Measurements from ENCODE around the gene ME3.
"Not testable (repeated sequence)": the region's sequence is repeated elsewhere in the genome, so short reads cannot be mapped to it uniquely, and the experiment has no call there.

Gene ME3

DNA sequence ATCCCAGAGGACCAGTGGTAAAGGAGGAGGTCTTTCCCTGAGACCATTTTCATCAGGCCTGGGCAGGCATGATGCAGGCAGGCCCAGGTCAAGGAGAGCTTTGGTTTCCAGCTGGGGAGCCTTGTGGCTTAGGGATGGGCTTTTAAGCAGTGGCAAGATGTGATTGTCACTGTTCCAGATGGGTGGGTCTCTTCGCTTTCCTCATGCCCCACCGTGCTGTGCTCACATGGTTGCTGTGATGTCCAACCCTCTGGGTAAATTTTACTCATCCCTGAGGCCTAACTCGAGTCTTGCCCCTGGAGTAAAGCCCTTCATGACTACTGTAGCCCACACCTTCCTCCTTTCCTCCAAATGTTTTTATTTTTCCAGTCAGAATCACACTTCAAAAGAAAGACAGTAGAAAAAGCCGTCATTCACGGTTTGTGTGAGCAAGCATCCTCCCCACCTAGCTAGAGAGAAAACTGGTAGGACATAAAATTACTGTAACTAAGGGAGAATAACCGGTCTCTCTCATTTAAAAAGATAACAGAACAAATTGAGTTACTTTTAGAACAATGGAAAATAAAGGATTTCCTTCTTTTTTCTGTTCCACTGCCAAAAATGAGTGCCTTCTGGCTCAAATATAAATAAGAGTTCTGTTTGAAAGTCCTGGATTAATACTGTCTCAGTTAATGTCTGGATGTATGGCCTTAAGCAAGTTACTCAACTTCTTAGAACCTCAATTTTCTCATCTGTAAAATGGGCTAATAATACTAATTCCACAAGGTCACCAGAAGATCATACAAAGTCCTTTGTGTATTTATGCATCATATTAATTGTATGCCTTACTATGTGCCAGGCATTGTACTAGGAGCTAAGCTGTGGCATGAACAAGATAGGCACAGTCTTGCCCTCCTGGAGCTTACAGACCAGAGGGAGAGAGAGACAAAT is 84.9 kb downstream of the ME3 start:
- no peak for DNase-seq (ENCODE audit: low read depth)

- no peak for DNase-seq (ENCODE audit: low read depth)
These were observed 86.1 kb downstream of the ME3 start for GRCh38 chr11:86586307-86586706.

DNA sequence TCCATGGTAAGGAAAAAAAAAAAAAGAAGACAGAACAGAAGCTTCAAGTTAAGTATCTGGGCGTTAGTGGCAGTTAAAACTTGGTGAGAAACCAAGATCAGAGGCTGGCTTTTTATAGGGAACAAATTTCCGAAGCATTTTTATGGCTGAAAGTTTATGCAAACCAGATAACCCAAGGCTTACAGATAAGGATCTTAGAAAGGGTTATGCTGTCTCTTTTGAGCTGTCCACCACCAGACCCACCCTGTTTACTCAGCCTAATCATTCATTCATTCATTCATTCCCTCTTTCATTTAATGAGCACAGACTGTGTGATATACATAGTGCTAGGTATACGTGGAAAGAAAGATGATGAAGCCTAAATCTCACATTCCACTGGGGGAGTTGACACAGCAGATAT is 89.5 kb downstream of the ME3 start:
- DNase-seq (ENCODE audit: low read depth), result no peak

GRCh38 chr11:86580535-86580934 is 91.9 kb downstream of the ME3 start:
- no peak for DNase-seq (ENCODE audit: low read depth)

DNA sequence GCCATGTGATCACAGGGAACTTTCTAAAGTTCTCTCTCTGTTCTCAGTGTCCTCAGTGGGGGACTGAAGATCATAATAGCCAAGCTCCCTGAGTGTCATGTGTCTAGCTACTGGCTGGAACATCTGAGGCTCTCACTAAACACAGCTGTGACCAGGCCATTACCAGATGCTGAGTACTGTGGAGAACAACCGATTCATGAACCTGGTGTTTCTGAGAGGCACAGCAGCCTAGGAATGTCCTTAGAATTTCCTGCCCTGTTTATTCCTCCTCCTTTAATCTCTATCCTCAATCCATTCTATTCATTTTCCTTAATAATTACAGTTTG is 93.0 kb downstream of the ME3 start:
- no peak for DNase-seq (ENCODE audit: low read depth)

GRCh38 chr11:86578727-86579405 is 93.5 kb downstream of the ME3 start:
- DNase-seq (ENCODE audit: low read depth), result no peak

- DNase-seq (ENCODE audit: low read depth), result no peak
These were observed 94.5 kb downstream of the ME3 start for GRCh38 chr11:86577644-86578636.

DNA sequence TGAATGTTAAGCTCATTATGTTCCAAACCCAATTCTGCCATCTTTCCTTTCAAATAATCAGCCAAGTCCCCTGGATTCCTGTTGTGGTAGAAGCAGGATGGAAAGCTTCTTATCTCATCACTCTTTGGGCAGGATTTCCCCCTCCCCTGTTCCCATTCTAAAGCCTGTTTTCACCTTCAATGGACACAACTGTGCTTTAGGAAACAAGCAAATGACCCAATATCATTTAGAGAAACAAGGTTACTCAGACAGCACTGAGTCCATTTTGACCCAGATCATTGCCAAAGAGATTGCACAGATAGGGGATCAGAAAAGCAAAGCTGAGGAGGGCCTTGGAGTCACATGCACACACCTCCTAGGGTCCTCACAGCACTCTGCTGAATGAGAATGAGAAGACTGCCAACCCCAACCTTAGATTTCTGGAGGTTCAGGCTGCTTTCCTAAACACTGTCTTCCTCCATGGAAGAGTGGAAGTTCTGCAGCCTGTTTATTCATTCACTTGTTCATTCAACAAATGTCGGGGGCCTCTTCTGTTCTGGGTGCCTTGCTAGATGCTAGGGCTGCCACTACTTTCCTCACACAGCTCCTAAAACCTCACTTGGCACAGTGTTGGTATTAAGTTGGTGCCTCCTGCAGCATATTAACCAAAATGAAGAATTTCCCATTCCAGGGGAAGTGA is 95.3 kb downstream of the ME3 start:
- DNase-seq (ENCODE audit: low read depth), result no peak

- DNase-seq (ENCODE audit: low read depth), result no peak
These were observed 96.5 kb downstream of the ME3 start for GRCh38 chr11:86575927-86576326.

GRCh38 chr11:86575208-86575855 is 97.1 kb downstream of the ME3 start:
- DNase-seq (ENCODE audit: low read depth), result no peak

DNA sequence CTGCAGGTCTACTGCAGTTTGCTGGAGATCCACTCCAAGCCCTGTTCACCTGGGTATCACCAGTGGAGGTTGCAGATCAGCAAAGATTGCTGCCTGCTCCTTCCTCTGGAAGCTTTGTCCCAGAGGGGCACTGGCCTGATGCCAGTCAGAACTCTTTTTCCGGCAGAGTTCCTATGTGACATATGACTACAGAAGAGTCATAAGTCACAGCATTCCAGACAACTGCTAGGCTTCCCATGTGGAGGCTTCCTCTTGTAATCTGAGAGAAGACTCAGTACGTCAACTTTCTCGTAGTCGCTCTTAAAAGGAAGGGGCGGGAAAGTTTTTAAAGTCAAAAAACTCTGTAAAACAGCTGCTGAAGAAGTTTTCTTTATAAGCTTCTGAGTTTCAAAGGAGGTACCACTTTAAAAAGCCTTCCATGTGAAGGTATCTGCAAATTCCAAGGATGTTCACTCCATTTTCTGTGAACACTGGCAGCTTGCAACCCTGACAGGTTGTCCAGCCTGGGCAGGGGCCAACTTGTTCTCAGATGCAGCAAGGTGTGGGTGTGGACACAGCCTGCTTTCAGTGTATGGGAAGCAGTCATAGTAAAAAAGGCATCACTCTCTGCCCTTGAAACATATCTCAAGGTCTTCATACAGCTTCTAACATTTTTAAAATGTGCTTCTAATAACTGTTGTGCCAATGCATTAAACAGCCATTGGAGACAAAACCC is 97.8 kb downstream of the ME3 start:
- DNase-seq (ENCODE audit: low read depth), result no peak

- DNase-seq (ENCODE audit: low read depth), result no peak
These were observed 101.0 kb downstream of the ME3 start for GRCh38 chr11:86571273-86571948.

DNA sequence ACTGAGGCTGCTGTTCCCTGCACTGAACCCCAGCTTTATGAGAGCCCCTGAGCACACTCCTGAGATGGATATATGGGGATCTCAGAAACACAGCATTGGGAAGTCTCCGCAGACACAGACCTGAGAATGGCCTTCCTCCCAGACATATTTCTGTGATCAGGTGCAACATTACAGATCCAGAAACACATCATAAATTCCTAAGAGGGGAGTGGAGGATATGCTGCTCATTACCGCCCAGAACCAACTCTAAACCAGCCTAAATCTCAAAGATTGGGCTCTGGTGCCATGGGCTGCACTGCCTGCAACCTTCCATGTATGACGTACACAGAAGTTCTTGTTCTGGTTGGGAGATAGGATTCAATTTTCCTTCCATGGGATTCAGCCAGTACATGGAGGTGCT is 102.0 kb downstream of the ME3 start:
- no peak for DNase-seq (ENCODE audit: low read depth)

- no peak for DNase-seq (ENCODE audit: low read depth)
These were observed 102.4 kb downstream of the ME3 start for GRCh38 chr11:86570020-86570419.

GRCh38 chr11:86569109-86569508 is 103.3 kb downstream of the ME3 start:
- DNase-seq (ENCODE audit: low read depth), result no peak

DNA sequence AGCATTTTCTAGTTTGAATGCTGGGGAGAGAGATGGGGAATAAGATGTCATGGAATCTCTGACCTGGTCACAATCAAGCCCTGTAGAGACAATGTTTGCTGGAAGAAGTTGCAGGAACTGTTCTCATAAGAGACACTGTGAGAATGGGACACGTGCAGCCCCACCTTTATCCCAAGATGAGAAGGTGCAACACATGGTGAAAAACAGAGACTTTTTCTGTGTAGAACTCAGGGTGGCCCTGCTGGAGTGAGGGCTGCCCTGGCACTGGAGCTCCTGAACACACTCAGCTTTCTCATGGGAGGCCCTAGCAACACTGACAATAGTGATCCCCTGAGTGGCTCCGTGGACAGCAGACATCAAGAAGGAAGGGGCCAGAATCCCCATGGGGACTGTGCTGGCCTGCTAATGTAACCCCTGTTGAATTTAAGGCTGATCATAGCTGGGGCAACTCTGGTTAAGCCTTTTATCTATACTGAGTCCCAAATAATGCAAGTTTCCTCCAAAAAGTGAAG is 106.6 kb downstream of the ME3 start:
- no peak for DNase-seq (ENCODE audit: low read depth)

DNA sequence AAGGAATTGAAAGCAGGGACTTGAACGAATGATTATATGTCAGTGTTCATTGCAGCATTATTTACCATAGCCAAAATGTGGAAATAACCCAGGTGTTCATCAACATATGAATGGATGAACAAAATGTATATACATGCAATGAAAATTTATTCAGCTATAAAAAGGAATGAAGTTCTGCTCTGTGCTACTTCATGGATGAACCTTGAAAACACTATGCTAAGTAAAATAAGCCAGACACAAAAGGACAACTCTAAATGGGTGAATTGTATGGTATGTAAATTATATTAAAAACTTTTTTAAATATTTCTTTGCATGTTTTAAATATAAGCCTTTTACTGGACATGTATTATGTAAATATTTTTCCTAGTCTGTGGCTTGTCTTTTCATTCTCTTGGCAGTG is 107.0 kb downstream of the ME3 start:
- DNase-seq (ENCODE audit: low read depth), result no peak

DNA sequence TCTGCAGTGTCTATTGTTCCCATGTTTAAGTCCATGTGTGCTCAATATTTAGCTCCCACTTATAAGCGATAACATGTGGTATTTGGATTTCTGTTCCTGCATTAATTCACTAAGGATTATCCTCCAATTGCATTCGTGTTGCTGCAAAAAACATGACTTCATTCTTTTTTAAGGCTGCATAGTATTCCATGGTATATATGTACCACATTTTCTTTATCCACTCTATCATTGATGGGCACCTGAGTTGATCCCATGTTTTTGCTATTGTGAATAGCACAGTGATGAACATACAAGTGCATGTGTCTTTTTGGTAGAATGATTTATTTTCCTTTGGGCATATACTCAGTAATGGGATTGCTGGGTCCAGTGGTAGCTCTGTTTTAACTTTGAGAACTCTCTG is 109.6 kb downstream of the ME3 start:
- not testable (repeated sequence) for DNase-seq (ENCODE audit: low read depth)

- DNase-seq (ENCODE audit: low read depth), result peak; percentile 9
These were observed 113.0 kb downstream of the ME3 start for GRCh38 chr11:86559311-86559945.
